HEK293 (cell line): ENCODE data around the gene ANO2.

Experiments used
- CTCF ChIA-PET: fragments of 350-600 bp; formaldehyde crosslinking; extraction: SDS; loops from one replicate; lab custom pipeline; 2021; ENCODE audit warnings: antibody characterized with exemption; lab: Yijun Ruan, JAX
- POLR2A ChIA-PET: fragments of 300-600 bp; formaldehyde crosslinking; extraction: SDS; loops from one replicate; lab custom pipeline; 2020; ENCODE audit warnings: antibody characterized with exemption, inconsistent platforms; lab: Yijun Ruan, JAX
- H3K27ac ChIP-seq: fragments of 200-500 bp; sonication (Bioruptor generic); 2 replicates; pipeline ENCODE4 v1.5.1; 2014; ENCODE audit warnings: low read depth, low read length, control low read depth, inconsistent platforms; ENCODE audit errors: extremely low read depth
- H3K36me3 ChIP-seq, 2 experiments: fragments of 200-500 bp in 1 of 2; sonication (Bioruptor generic) in 1 of 2; 1 replicate in 1 of 2; 2 replicates in 1 of 2; pipeline ENCODE4 v1.5.1; 2014 to 2017; ENCODE audit warnings: inconsistent platforms in 2 of 2, low read length in 2 of 2; ENCODE audit not compliant: control insufficient read depth in 2 of 2, insufficient read depth in 1 of 2
- H3K4me1 ChIP-seq: fragments of 200-500 bp; sonication (Bioruptor generic); 2 replicates; pipeline ENCODE4 v1.5.1; 2014; ENCODE audit warnings: mild to moderate bottlenecking, low read length, inconsistent platforms; ENCODE audit not compliant: control insufficient read depth, insufficient read depth
- H3K4me3 ChIP-seq: 2 replicates; pipeline ENCODE4 v1.5.1; 2011; ENCODE audit warnings: low read depth, mild to moderate bottlenecking, control low read depth, low read length, moderate library complexity
- H3K9me3 ChIP-seq: fragments of 200-500 bp; sonication (Bioruptor generic); 2 replicates; pipeline ENCODE4 v1.5.1; 2014; ENCODE audit warnings: low read depth, low read length, inconsistent platforms; ENCODE audit not compliant: control insufficient read depth, insufficient read depth
- GLI4 ChIP-seq: fragments of 450-650 bp; formaldehyde crosslinking; IDR thresholded peaks from 2 replicates; pipeline ENCODE4 v1.5.1; 2016; ENCODE audit warnings: missing biosample characterization, missing genetic modification characterization
- GLIS1 ChIP-seq: fragments of 450-650 bp; formaldehyde crosslinking; IDR thresholded peaks from 2 replicates; pipeline ENCODE4 v1.5.1; 2016; ENCODE audit warnings: missing biosample characterization, missing genetic modification characterization
- HOXD13 ChIP-seq: sonication (generic); formaldehyde crosslinking; IDR thresholded peaks from 2 replicates; pipeline ENCODE4 v1.8.0; 2022; ENCODE audit warnings: missing genetic modification reagents, borderline replicate concordance
- OSR2 ChIP-seq: fragments of 450-650 bp; formaldehyde crosslinking; IDR thresholded peaks from 2 replicates; pipeline ENCODE4 v1.5.1; 2016; ENCODE audit warnings: missing biosample characterization, missing genetic modification characterization
- SP3 ChIP-seq: fragments of 450-650 bp; formaldehyde crosslinking; IDR thresholded peaks from 2 replicates; pipeline ENCODE4 v1.5.1; 2016; ENCODE audit warnings: missing biosample characterization, missing genetic modification characterization
- TRIM28 ChIP-seq: IDR thresholded peaks from 2 replicates; pipeline ENCODE4 v1.6.1; 2011; ENCODE audit warnings: low read length, control low read depth, borderline replicate concordance
- ZFP3 ChIP-seq: fragments of 450-650 bp; formaldehyde crosslinking; IDR thresholded peaks from 2 replicates; pipeline ENCODE4 v1.5.1; 2016; ENCODE audit warnings: low read depth, missing biosample characterization, missing genetic modification characterization
- ZNF138 ChIP-seq: fragments of 450-650 bp; formaldehyde crosslinking; IDR thresholded peaks from 2 replicates; pipeline ENCODE4 v1.5.1; 2016; ENCODE audit warnings: missing biosample characterization, missing genetic modification characterization, borderline replicate concordance
- ZNF146 ChIP-seq: fragments of 450-650 bp; formaldehyde crosslinking; IDR thresholded peaks from 2 replicates; pipeline ENCODE4 v1.5.1; 2016; ENCODE audit warnings: missing biosample characterization, missing genetic modification characterization
- ZNF175 ChIP-seq: fragments of 450-650 bp; formaldehyde crosslinking; IDR thresholded peaks from 2 replicates; pipeline ENCODE4 v1.5.1; 2016; ENCODE audit warnings: missing biosample characterization, missing genetic modification characterization
- ZNF354C ChIP-seq: fragments of 450-650 bp; formaldehyde crosslinking; IDR thresholded peaks from 2 replicates; pipeline ENCODE4 v1.5.1; 2016; ENCODE audit warnings: missing biosample characterization, missing genetic modification characterization, low read depth, borderline replicate concordance
- ZNF366 ChIP-seq: fragments of 450-650 bp; formaldehyde crosslinking; conservative IDR thresholded peaks from 2 replicates; pipeline ENCODE4 v1.5.1; 2016; ENCODE audit warnings: missing biosample characterization, missing genetic modification characterization
- ZNF548 ChIP-seq: fragments of 450-650 bp; formaldehyde crosslinking; IDR thresholded peaks from 2 replicates; pipeline ENCODE4 v1.5.1; 2016; ENCODE audit warnings: missing biosample characterization, missing genetic modification characterization
- ZNF621 ChIP-seq: fragments of 450-650 bp; formaldehyde crosslinking; IDR thresholded peaks from 2 replicates; pipeline ENCODE4 v1.5.1; 2017; ENCODE audit warnings: missing biosample characterization, missing genetic modification characterization
- TF ChIP-seq, protein P1 (sequence below): fragments of 450-650 bp; formaldehyde crosslinking; IDR thresholded peaks from 2 replicates; pipeline ENCODE4 v1.5.1; 2016; ENCODE audit warnings: missing biosample characterization, missing genetic modification characterization
- TF ChIP-seq, protein P2 (sequence below): fragments of 450-650 bp; formaldehyde crosslinking; IDR thresholded peaks from 2 replicates; pipeline ENCODE4; 2016; ENCODE audit warnings: missing biosample characterization, missing genetic modification characterization
- TF ChIP-seq, protein P3 (sequence below): fragments of 450-650 bp; formaldehyde crosslinking; IDR thresholded peaks from 2 replicates; pipeline ENCODE4 v1.5.1; 2016; ENCODE audit warnings: missing biosample characterization, missing genetic modification characterization
- TF ChIP-seq, protein P4 (sequence below): fragments of 450-650 bp; IDR thresholded peaks from 2 replicates; pipeline ENCODE4 v1.5.1; 2018; ENCODE audit warnings: missing biosample characterization, mild to moderate bottlenecking, missing genetic modification characterization

Gene ANO2

DNA sequence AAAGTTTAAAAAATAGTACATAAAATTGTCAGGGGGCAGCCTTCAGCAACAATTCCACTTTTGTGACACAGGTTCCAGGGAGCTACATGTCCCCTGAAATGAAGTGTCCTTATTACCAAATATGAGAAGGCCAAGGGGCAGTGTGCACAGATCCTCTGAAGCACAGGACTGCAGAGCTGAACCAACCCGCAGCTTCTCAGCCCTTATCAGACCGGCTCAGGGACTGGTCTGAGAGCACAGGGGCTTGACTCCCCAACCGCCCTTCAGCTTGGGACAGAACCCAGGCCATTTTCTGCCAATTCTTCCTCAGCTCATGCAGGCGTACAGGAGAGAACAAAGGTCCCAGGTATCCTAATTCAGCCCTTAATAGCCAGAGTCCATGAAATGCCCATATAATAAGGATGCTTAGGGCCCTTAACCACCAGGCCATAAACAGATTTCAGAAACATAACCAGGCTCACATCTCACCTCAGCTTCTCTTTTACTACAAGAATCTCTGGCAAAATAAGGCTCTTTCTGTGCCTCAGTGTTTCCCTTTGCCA is 221.3 kb downstream of the ANO2 start:
- H3K36me3 ChIP-seq: no peaks in the 10 kb centered on the region
- H3K9me3 ChIP-seq: no peaks in the 10 kb centered on the region
- no peaks in the 10 kb centered on the region for H3K4me1 ChIP-seq
- ChIA-PET POLR2A (no interaction called here), CTCF (no interaction called here)
- H3K4me3 ChIP-seq: no peak overlapping the region
- H3K27ac ChIP-seq: no peak overlapping the region
- TF ChIP-seq, protein P1, sequence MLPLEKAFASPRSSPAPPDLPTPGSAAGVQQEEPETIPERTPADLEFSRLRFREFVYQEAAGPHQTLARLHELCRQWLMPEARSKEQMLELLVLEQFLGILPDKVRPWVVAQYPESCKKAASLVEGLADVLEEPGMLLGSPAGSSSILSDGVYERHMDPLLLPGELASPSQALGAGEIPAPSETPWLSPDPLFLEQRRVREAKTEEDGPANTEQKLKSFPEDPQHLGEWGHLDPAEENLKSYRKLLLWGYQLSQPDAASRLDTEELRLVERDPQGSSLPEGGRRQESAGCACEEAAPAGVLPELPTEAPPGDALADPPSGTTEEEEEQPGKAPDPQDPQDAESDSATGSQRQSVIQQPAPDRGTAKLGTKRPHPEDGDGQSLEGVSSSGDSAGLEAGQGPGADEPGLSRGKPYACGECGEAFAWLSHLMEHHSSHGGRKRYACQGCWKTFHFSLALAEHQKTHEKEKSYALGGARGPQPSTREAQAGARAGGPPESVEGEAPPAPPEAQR: no peak
- TF ChIP-seq TRIM28 (no peak), ZNF621 (tag by site-specific recombination) (no peak), GLI4 (tag by site-specific recombination) (no peak), GLIS1 (tag by site-specific recombination) (no peak), ZNF175 (tag by site-specific recombination) (no peak), ZNF366 (tag by site-specific recombination) (no peak), ZNF146 (no peak)

DNA sequence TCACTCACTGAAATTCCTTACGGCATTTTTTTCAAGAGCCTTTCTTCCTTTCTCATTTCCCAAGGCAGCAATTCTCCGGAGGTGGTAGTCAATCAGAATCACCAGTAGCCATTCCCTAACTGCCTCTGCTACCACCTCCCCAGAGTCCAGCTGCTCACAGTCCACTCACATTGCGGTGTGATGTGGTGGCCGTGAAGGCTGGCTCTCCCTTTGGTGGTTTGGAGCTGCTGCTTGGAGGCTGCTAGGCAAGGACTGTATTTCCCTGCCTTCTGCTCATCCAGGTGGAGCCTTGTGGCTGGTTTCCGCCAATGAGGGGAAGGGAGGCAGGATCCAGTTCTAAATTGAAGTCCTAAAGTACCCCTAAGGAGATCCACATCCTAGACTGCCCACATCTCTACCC is 222.0 kb downstream of the ANO2 start:
- H3K27ac ChIP-seq: no peak overlapping the region
- H3K9me3 ChIP-seq: no peaks in the 10 kb centered on the region
- ChIA-PET CTCF (no interaction called here), POLR2A (no interaction called here)
- H3K4me1 ChIP-seq: no peaks in the 10 kb centered on the region
- no peak overlapping the region for H3K4me3 ChIP-seq
- TF ChIP-seq ZNF146: no peak
- TF ChIP-seq, protein P2, sequence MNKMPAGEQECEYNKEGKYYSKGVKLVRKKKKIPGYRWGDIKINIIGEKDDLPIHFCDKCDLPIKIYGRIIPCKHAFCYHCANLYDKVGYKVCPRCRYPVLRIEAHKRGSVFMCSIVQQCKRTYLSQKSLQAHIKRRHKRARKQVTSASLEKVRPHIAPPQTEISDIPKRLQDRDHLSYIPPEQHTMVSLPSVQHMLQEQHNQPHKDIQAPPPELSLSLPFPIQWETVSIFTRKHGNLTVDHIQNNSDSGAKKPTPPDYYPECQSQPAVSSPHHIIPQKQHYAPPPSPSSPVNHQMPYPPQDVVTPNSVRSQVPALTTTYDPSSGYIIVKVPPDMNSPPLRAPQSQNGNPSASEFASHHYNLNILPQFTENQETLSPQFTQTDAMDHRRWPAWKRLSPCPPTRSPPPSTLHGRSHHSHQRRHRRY (tag by site-specific recombination): no peak
- TF ChIP-seq OSR2: no peak
- no peak for TF ChIP-seq ZNF354C (tag by site-specific recombination)
- TF ChIP-seq SP3 (tag by site-specific recombination): no peak
- TF ChIP-seq, protein P3, sequence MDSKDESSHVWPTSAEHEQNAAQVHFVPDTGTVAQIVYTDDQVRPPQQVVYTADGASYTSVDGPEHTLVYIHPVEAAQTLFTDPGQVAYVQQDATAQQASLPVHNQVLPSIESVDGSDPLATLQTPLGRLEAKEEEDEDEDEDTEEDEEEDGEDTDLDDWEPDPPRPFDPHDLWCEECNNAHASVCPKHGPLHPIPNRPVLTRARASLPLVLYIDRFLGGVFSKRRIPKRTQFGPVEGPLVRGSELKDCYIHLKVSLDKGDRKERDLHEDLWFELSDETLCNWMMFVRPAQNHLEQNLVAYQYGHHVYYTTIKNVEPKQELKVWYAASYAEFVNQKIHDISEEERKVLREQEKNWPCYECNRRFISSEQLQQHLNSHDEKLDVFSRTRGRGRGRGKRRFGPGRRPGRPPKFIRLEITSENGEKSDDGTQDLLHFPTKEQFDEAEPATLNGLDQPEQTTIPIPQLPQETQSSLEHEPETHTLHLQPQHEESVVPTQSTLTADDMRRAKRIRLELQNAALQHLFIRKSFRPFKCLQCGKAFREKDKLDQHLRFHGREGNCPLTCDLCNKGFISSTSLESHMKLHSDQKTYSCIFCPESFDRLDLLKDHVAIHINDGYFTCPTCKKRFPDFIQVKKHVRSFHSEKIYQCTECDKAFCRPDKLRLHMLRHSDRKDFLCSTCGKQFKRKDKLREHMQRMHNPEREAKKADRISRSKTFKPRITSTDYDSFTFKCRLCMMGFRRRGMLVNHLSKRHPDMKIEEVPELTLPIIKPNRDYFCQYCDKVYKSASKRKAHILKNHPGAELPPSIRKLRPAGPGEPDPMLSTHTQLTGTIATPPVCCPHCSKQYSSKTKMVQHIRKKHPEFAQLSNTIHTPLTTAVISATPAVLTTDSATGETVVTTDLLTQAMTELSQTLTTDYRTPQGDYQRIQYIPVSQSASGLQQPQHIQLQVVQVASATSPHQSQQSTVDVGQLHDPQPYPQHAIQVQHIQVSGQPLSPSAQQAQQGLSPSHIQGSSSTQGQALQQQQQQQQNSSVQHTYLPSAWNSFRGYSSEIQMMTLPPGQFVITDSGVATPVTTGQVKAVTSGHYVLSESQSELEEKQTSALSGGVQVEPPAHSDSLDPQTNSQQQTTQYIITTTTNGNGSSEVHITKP: no peak
- no peaks in the 10 kb centered on the region for H3K36me3 ChIP-seq

DNA sequence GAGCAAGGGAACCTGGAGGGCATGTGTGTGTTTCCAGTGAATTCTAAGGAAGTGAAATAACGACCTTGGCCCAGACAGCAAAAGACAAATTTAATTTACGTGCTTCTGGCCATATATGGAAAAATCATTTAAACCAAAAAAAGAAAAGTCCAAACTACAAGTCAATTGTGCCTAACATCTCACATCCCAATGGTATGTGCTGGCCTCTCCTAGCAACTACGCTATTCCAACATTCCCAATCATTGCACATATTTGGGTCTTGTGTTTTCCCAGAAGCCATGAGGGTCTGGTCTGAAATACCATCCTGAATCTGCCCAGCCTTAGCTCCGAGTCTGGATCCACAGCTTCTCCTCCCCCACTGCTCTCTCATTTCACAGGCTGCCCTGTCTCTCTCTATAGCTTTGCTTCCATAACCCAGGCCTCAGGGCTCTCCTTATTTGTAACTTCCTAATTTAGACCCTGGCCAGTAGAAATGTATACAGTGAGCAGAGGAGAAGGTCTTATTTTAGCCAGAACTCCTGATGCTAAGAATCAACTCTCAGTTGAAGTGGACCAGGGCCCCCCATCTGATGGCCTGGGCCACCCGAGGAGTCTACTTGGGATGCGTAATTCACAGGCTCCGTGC is 224.6 kb downstream of the ANO2 start:
- Histone ChIP-seq H3K4me1 (no peaks in the 10 kb centered on the region), H3K27ac (no peak overlapping the region), H3K36me3 (no peaks in the 10 kb centered on the region), H3K9me3 (no peaks in the 10 kb centered on the region), H3K4me3 (no peak overlapping the region)
- POLR2A ChIA-PET: no interaction called here
- CTCF ChIA-PET: interaction anchor here (0.9 to 1.1 kb wide), 3 partner anchors 10 to 82 kb away, joined by 3 to 4 read pairs (median 3); no protein-coding TSS in a partner anchor
- TF ChIP-seq ZNF138 (tag by site-specific recombination) (no peak), ZNF548 (tag by site-specific recombination) (no peak), ZFP3 (tag by site-specific recombination) (no peak), HOXD13 (CRISPR knock-in tag) (no peak)
- TF ChIP-seq, protein P4, sequence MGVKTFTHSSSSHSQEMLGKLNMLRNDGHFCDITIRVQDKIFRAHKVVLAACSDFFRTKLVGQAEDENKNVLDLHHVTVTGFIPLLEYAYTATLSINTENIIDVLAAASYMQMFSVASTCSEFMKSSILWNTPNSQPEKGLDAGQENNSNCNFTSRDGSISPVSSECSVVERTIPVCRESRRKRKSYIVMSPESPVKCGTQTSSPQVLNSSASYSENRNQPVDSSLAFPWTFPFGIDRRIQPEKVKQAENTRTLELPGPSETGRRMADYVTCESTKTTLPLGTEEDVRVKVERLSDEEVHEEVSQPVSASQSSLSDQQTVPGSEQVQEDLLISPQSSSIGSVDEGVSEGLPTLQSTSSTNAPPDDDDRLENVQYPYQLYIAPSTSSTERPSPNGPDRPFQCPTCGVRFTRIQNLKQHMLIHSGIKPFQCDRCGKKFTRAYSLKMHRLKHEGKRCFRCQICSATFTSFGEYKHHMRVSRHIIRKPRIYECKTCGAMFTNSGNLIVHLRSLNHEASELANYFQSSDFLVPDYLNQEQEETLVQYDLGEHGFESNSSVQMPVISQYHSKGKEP (tag by site-specific recombination): no peak
